ENCODE data around the gene BEX4. TPM values are rescaled to one million over a fixed set of nuclear protein-coding genes. Genes with fewer than 3 reads are reported as not detected.

Gene BEX4
- total and polyA plus RNA-seq, 9 of the 15 experiments (the other 6 are each of a cell fraction or from before 2014, with no cell fraction given), result 74.6 to 399 (median 154) TPM

DNA sequence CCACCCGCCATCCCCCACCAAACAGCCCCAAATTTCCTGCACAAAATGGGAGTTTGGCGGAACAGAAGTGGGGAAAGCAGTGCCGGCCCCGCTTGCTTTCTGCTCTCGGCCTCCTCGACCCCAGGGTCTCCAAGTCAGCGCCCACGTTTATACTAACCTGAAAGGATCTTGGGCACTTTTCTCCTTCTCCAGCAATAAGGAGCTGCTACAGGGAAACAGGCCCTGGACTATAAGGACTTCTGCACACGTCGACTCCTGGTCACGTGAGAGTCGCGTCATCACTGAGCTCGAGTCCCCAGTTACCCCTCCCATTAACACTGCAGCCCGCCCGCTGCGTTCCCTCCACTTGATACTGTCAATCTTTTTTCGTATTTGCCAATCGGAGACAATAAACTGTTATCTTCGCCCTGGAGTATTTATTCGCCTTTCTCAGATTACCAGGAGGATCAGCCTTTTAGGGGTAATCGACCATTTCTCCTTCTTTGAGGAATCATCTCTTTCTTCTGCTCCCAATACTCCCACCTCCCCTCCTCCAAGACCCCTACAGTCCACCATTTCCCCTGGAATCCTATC lies 40.1 kb downstream of the BEX4 start, which contains the start of gene TCEAL8 (continued):
- TF ChIP-seq ZNF696 (CRISPR knock-in tag; conservative IDR thresholded peaks at IDR 0.05) (no peak), RBFOX2 (IDR thresholded peaks at IDR 0.05; ENCODE audit: low read depth, low read length) (peak; percentile 48; the same call in 1 of the 2 replicates), EP400 (IDR thresholded peaks at IDR 0.05) (peak; percentile 46; the same call in 1 of the 2 replicates), ZZZ3 (IDR thresholded peaks at IDR 0.05) (no peak), ZFP91 (CRISPR knock-in tag; IDR thresholded peaks at IDR 0.05) (no peak), ARID2 (IDR thresholded peaks at IDR 0.05) (no peak), LARP7 (IDR thresholded peaks at IDR 0.05) (no peak), FOXJ3 (CRISPR knock-in tag; IDR thresholded peaks at IDR 0.05) (no peak), ELF2 (CRISPR knock-in tag; IDR thresholded peaks at IDR 0.05) (no peak), KDM2B (CRISPR knock-in tag; IDR thresholded peaks at IDR 0.05) (no peak), CEBPG (CRISPR knock-in tag; IDR thresholded peaks at IDR 0.05) (no peak), CEBPG (tag; conservative IDR thresholded peaks at IDR 0.05 in 1 of 2, IDR thresholded peaks at IDR 0.05 in 1 of 2) (no peak), ZNF76 (CRISPR knock-in tag; IDR thresholded peaks at IDR 0.05; ENCODE audit: borderline replicate concordance) (no peak), SMAD3 (CRISPR knock-in tag; conservative IDR thresholded peaks at IDR 0.05) (no peak), RAD51 (IDR thresholded peaks at IDR 0.05; ENCODE audit: borderline replicate concordance, low read depth) (peak; percentile 89), KLF16 (IDR thresholded peaks at IDR 0.05) (no peak), MEF2D (tag; conservative IDR thresholded peaks at IDR 0.05; ENCODE audit: low read depth) (no peak), NR2C1 (IDR thresholded peaks at IDR 0.05) (no peak), NR2C1 (tag; IDR thresholded peaks at IDR 0.05) (no peak), ERF (CRISPR knock-in tag; IDR thresholded peaks at IDR 0.05) (no peak), KDM4B (IDR thresholded peaks at IDR 0.05; ENCODE audit: borderline replicate concordance in 2 of 2, low read depth in 1 of 2) (no peak), SMAD1 (IDR thresholded peaks at IDR 0.05; ENCODE audit: low read depth, low read length, partially characterized antibody) (no peak), ZNF695 (CRISPR knock-in tag; IDR thresholded peaks at IDR 0.05) (no peak), ZKSCAN3 (CRISPR knock-in tag; IDR thresholded peaks at IDR 0.05) (no peak), PHF20 (IDR thresholded peaks at IDR 0.05; ENCODE audit: partially characterized antibody) (peak; percentile 55), POLR3A (IDR thresholded peaks at IDR 0.05; ENCODE audit: borderline replicate concordance, extremely low read depth, insufficient read depth, insufficient read length) (no peak), XRCC3 (IDR thresholded peaks at IDR 0.05) (no peak), BRD9 (IDR thresholded peaks at IDR 0.05; ENCODE audit: low read depth, partially characterized antibody) (no peak), CAMTA2 (CRISPR knock-in tag; conservative IDR thresholded peaks at IDR 0.05) (no peak), STAT5B (CRISPR knock-in tag; IDR thresholded peaks at IDR 0.05) (no peak), NELFE (IDR thresholded peaks at IDR 0.05; ENCODE audit: insufficient read depth, insufficient read length) (no peak), BRCA1 (IDR thresholded peaks at IDR 0.05) (no peak), BRCA1 (CRISPR knock-in tag; IDR thresholded peaks at IDR 0.05) (no peak)

Data from K562 (cell line).